Activated CD4-positive, CD25-positive, alpha-beta regulatory T cell treated with anti-CD3 and anti-CD28 coated beads, Interleukin-2, amount 50 U/mL, for 24 hours (primary cell): ENCODE measurements around the gene PIK3R2.
"Not testable (repeated sequence)": the region's sequence is repeated elsewhere in the genome, so short reads cannot be mapped to it uniquely, and the experiment has no call there.

Experiments used
- ATAC-seq, 2 donors: fragments of 150-1000 bp; cut with Tn5 transposase; one replicate each; pipeline ENCODE4 v1.10.0; 2021; ENCODE audit warnings: mild to moderate bottlenecking in 1 of 2, moderate library complexity in 1 of 2

PIK3R2 gene

DNA sequence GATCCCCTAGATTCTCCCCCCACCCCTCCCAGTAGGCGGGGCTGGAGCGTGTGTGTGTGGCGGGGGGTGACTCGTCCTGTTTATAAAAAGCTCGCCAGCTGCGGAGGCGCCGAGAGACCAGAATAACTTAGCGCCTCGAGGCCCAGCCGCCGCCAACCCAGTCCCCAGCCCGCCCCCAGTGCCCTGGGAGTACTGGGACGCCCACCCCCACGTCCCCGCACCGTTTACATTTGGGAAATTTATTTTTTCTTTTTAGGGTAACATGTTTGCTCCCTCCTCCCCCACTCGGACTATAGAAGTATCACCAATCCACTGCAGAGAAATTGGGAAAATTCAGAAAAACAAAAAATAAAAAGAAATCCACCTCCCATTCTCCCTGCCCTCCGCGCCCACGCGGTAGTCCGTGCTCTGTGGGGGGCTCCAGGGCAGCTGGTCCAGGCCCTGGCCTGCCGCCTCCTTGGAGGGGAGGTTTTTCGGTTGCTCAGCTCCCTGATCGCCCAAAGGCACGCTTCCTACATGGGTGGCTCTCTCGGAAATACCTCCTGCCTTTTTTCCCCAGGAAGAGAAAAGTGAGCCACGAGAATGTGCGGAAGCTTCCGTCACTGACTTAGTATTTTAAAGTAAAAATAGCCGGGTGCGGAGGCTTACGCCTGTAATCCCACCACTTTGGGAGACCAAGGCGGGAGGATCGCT is 52.4 kb downstream of the PIK3R2 start:
- no peak for ATAC-seq

DNA sequence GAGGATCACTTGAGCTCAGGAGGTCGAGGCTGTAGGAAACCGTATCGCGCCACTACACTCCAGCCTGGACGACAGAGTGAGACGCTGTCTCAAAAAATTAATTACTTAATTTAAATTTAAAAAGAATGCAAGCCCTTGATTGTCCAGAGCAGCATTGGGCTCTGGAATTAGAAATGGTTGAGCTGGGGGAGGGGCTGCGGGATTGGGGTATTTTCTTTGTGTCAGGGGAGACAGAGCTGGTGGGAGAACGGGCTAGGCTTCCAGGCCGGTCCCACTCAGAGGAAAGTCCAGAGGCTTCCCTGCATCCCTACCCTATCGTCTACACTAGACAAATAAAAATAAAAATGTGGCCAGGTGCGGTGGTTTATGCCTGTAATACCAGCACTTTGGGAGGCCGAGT is 53.1 kb downstream of the PIK3R2 start:
- ATAC-seq = no peak

DNA sequence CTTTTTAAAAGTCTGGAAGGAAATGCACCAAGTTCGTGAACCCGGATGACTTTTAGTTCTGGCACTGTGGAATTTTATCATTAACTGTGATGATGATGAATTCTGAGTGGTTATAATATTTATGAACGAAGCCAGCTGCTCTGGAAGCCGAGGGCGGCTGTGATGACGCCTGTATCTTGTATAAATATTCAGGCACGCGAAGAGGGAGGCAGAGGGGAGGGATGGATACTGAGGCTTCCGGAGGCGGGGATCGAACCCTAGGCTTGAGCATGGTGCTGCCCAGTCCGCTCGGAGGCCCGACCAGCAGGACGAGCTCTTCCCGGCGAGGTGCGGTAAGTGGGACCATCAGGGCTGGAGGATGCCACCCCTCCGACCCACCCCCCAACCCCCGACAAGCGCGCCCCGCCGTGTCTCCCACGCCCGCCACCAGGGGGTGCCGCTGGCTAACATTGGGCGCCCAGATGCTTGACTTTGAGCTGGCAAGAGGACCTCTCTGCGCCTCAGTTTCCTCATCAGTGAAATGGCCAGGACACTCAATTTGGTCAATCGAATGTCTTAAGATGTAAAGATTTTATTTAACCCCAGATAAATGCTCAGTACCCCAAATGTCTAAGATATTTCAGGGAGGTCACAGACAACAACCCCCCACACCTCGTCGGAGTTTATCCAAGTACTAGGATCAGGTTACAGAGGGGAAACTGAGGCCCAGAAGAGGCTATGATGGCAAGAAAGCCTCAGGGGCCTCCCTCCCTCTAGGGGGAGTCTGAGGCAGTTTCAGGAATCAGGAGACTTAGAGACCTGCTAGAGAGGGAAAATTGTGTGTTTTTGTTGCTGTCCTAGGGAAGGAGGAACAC is 55.4 kb downstream of the PIK3R2 start:
- no peak for ATAC-seq

DNA sequence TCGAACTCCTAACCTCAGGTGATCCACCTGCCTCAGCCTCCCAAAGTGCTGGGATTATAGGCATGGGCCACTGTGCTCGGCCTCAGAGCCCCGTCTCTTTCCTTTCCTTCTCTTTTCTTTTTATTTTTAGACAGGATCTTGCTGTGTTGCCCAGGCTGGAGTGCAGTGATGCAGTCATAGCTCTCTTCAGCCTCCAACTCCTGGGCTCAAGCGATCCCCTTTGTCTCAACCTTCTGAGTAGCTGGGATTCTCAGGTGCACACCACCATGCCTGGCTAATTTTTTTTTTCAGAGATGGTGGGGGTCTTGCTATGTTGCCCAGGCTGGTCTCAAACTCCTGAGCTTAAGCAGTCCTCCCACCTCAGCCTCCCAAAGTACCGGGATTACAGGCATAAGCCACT is 56.9 kb downstream of the PIK3R2 start:
- not testable (repeated sequence) for ATAC-seq

DNA sequence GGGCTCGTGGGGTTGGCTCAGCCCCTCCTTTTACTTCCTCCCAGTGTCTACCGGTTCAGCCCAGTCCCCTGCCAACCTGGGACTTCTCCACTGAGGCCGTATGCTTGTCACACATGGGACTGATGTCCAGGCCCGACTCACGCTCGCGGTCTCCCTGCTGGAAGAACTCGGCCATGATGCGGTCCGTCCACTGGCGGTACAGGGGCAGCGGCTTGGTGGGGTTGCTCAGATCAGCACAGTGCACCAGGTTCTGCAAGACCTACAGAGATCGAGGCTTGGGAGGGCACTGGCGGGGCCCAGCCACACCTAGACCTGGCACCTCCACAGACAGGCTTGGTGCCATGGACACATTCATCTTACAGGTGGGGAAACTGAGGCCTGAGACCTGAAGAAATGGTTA is 58.7 kb downstream of the PIK3R2 start:
- ATAC-seq = no peak

DNA sequence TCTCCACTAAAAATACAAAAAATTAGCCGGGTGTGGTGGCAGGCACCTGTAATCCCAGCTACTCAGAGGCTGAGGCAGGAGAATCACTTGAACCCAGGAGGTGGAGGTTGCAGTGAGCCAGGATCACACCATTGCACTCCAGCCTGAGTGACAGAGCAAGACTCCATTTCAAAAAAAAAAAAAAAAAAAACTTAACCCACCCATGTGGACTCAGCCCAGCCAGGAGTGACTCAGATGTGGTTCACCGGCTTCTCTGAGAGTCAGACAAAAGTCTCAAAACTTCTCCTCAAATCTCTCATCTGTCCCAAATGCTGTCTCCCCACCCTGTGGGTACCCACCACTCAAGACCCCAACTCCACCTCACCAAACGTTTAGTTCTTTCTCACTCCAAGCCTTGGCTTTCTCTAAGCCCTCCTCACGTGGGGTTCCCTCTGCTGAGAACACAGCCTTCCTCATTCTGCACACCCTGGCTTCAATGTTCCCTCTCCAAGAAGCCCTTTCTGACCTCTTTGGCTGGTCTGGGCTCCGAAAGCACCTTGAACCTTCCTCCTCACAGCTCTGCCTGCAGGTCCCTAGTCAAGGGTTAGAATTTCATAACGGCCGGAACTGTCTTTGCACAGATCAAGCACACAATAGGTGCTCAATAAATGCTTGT is 61.9 kb downstream of the PIK3R2 start:
- peak; percentile 51 to 57 for ATAC-seq

DNA sequence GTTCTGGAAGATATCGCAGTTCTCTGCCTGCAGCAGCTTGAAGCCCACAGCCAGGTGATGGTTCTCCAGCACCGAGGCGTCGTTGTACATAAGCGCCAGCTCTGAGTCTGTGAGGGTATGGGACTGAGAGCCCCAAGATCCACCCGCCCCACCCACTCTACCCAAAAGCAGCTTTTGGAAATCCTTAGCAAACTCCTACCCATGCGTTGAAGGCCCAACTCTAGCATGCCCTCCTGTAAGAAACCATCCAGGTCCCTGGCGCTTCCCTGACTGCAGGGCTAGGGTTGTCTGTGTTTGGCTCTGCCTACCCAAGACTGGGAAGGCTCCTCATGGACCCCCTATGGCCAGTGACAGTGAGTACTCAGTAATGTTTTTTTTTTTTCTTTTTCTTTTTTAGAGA is 63.8 kb downstream of the PIK3R2 start:
- no peak for ATAC-seq

DNA sequence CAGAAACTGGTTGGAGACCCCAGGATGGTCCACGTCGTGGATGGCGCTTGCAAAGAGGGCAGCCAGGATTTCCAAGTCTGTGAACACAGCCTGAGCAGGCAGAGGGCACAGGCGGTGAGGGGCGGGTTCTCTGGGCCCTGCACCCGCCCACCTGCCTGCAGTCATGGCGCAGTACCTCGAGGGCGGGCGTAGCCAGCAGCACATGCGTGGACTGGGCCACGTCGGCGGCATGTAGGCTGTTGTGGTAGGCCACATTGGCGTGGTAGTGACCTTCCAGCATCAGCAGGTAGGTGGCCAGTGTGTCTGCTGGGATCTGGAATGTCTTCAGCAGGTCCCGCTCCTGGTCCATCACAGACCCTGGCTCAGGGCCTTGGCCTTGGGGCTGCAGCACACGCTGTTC is 65.2 kb downstream of the PIK3R2 start:
- no peak for ATAC-seq

DNA sequence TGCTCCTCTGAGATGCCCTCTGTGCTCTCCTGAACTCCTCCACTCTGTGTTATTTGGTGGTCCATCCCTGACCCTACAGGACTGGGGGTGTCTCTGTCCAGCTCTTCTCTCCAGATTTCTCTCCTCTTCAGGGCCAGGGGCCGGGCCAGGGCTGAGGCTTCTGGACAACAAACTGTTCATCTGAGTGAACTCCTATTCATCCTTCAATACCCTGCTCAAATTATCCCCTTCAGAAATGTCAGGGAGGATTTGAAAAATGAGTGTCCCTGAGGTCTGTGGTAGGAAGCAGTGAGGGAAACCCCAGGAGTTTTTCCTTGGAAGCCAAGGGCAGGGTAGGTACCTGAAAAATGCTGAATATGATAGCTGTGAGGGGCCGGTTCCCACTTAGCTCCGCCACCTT is 65.6 kb downstream of the PIK3R2 start:
- ATAC-seq = no peak
